ENCODE measurements around the gene COL10A1. TPM values are rescaled to one million over a fixed set of nuclear protein-coding genes. Genes with fewer than 3 reads are reported as not detected.

COL10A1 gene
- polyA plus RNA-seq, 1 donor (not counting 4 experiments of a cell fraction or from before 2014, with no cell fraction given) = not detected

- H3K4me2 ChIP-seq (ENCODE audit: control insufficient read depth, extremely low read depth, insufficient read depth, low read depth, low read length) = no peak overlapping the region
- H3K4me3 ChIP-seq (ENCODE audit: control insufficient read depth in 2 of 3, extremely low read depth in 1 of 3, insufficient read depth in 2 of 3, low read depth in 1 of 3, low read length in 3 of 3) = no peak overlapping the region
- H4K20me1 ChIP-seq (ENCODE audit: control insufficient read depth, extremely low read depth, insufficient read depth, low read length) = no peaks in the 10 kb centered on the region
- no peak overlapping the region for H3K27ac ChIP-seq (ENCODE audit: control insufficient read depth, insufficient read depth, low read length)
- TF ChIP-seq EZH2 (IDR thresholded peaks at IDR 0.05; ENCODE audit: low read length) (no peak), CTCF (optimal IDR thresholded peaks at IDR 0.05 in 1 of 3, IDR thresholded peaks at IDR 0.05 in 1 of 3, conservative IDR thresholded peaks at IDR 0.05 in 1 of 3; ENCODE audit: extremely low read depth in 1 of 3, insufficient read depth in 2 of 3, low read length in 3 of 3) (no peak)
- H3K9me1 ChIP-seq (ENCODE audit: control insufficient read depth, extremely low read depth, insufficient read depth, low read length) = peaks cover 2% of the 10 kb centered on the region
- no peaks in the 10 kb centered on the region for H3K9me3 ChIP-seq (ENCODE audit: control insufficient read depth, low read depth, low read length)
- FAIRE-seq (no peak), DNase-seq (ENCODE audit: low read depth, low spot score) (no peak)
- dilution Hi-C loops (cut with MboI; ENCODE audit: extremely low pct_ligation_motif_present, low sequenced_read_pairs) = no loop called here
- H3K9ac ChIP-seq (ENCODE audit: control insufficient read depth, extremely low read depth, insufficient read depth, low read length) = no peak overlapping the region
- H2AFZ ChIP-seq (ENCODE audit: control insufficient read depth, low read length) = no peak overlapping the region
- H3K27me3 ChIP-seq (ENCODE audit: control insufficient read depth, extremely low read depth, insufficient read depth, low read length) = no peaks in the 10 kb centered on the region
- H3K36me3 ChIP-seq (ENCODE audit: control insufficient read depth in 2 of 2, extremely low read depth in 1 of 2, insufficient read depth in 2 of 2, low read length in 2 of 2) = no peaks in the 10 kb centered on the region
- no peaks in the 10 kb centered on the region for H3K4me1 ChIP-seq (ENCODE audit: control insufficient read depth, extremely low read depth, insufficient read depth, low read length)
- H3K79me2 ChIP-seq (ENCODE audit: control insufficient read depth, insufficient read depth, low read length) = no peaks in the 10 kb centered on the region
Measured at GRCh38 chr6:116154887-116155286, 29.0 kb upstream of the COL10A1 start.

- no peak overlapping the region for H3K27ac ChIP-seq (ENCODE audit: control insufficient read depth, insufficient read depth, low read length)
- no peak overlapping the region for H3K4me2 ChIP-seq (ENCODE audit: control insufficient read depth, extremely low read depth, insufficient read depth, low read depth, low read length)
- H3K9ac ChIP-seq (ENCODE audit: control insufficient read depth, extremely low read depth, insufficient read depth, low read length) = no peak overlapping the region
- peaks cover 2% of the 10 kb centered on the region for H3K9me1 ChIP-seq (ENCODE audit: control insufficient read depth, extremely low read depth, insufficient read depth, low read length)
- no peaks in the 10 kb centered on the region for H4K20me1 ChIP-seq (ENCODE audit: control insufficient read depth, extremely low read depth, insufficient read depth, low read length)
- no peaks in the 10 kb centered on the region for H3K79me2 ChIP-seq (ENCODE audit: control insufficient read depth, insufficient read depth, low read length)
- H3K36me3 ChIP-seq (ENCODE audit: control insufficient read depth in 2 of 2, extremely low read depth in 1 of 2, insufficient read depth in 2 of 2, low read length in 2 of 2) = no peaks in the 10 kb centered on the region
- H3K9me3 ChIP-seq (ENCODE audit: control insufficient read depth, low read depth, low read length) = no peaks in the 10 kb centered on the region
- DNase-seq (ENCODE audit: low read depth, low spot score) = no peak
- dilution Hi-C loops (cut with MboI; ENCODE audit: extremely low pct_ligation_motif_present, low sequenced_read_pairs) = no loop called here
- no peak overlapping the region for H2AFZ ChIP-seq (ENCODE audit: control insufficient read depth, low read length)
- TF ChIP-seq CTCF (optimal IDR thresholded peaks at IDR 0.05 in 1 of 3, IDR thresholded peaks at IDR 0.05 in 1 of 3, conservative IDR thresholded peaks at IDR 0.05 in 1 of 3; ENCODE audit: extremely low read depth in 1 of 3, insufficient read depth in 2 of 3, low read length in 3 of 3) = no peak
- no peak for TF ChIP-seq EZH2 (IDR thresholded peaks at IDR 0.05; ENCODE audit: low read length)
- FAIRE-seq = no peak
- H3K4me1 ChIP-seq (ENCODE audit: control insufficient read depth, extremely low read depth, insufficient read depth, low read length) = no peaks in the 10 kb centered on the region
- H3K27me3 ChIP-seq (ENCODE audit: control insufficient read depth, extremely low read depth, insufficient read depth, low read length) = no peaks in the 10 kb centered on the region
- no peak overlapping the region for H3K4me3 ChIP-seq (ENCODE audit: control insufficient read depth in 2 of 3, extremely low read depth in 1 of 3, insufficient read depth in 2 of 3, low read depth in 1 of 3, low read length in 3 of 3)
Measured at GRCh38 chr6:116152620-116153019, 26.7 kb upstream of the COL10A1 start.
